ENCODE measurements around the gene TENT4A. TPM values are rescaled to one million over a fixed set of nuclear protein-coding genes. Genes with fewer than 3 reads are reported as not detected.

TENT4A gene
- total RNA-seq, 2 donors from 2014 or later: 45.0 to 49.8 TPM

GRCh38 chr5:6804766-6805501 lies 91.7 kb downstream of the TENT4A start:
- peaks cover 23% of the 10 kb centered on the region for H3K27me3 Mint-ChIP-seq (ENCODE audit: low read depth)
- DNase-seq (no peak), ATAC-seq (replicated peaks in 1 of 2) (no peak)
- H3K36me3 Mint-ChIP-seq (ENCODE audit: insufficient read depth in 2 of 2): no peaks in the 10 kb centered on the region
- H3K4me3 Mint-ChIP-seq: no peak overlapping the region
- no peaks in the 10 kb centered on the region for H3K4me1 Mint-ChIP-seq (ENCODE audit: low read depth)
- H3K9me3 Mint-ChIP-seq: peaks cover 3 to 4% of the 10 kb centered on the region in 2 donors
- H3K27ac Mint-ChIP-seq: no peak overlapping the region

GRCh38 chr5:6805841-6806240 lies 92.6 kb downstream of the TENT4A start:
- Mint-ChIP-seq H3K27ac (no peak overlapping the region), H3K9me3 (peaks cover 3 to 4% of the 10 kb centered on the region in 2 donors), H3K4me1 (ENCODE audit: low read depth) (no peaks in the 10 kb centered on the region), H3K4me3 (no peak overlapping the region), H3K36me3 (ENCODE audit: insufficient read depth in 2 of 2) (no peaks in the 10 kb centered on the region), H3K27me3 (ENCODE audit: low read depth) (peaks cover 23% of the 10 kb centered on the region)
- ATAC-seq (replicated peaks in 1 of 2) (no peak), DNase-seq (no peak)

Other genes starting within 250 kb of the TENT4A start
- gene NSUN2, start 80.4 kb upstream of the TENT4A start, total RNA-seq: 10 to 100 TPM; 78.7 to 79.0 TPM
- 10 to 100 TPM; 16.4 to 22.8 TPM for gene SRD5A1, start 80.0 kb upstream of the TENT4A start, total RNA-seq